HepG2 (cell line): ENCODE results near the gene MATR3. TPM values are rescaled to one million over a fixed set of nuclear protein-coding genes. Genes with fewer than 3 reads are reported as not detected.

Source experiments
- ARID2 ChIP-seq: sonication (generic); formaldehyde crosslinking; IDR thresholded peaks from 2 replicates; pipeline ENCODE4 v1.8.1; 2022; ENCODE audit warnings: mild to moderate bottlenecking, missing genetic modification reagents, borderline replicate concordance
- FOXK1 ChIP-seq: sonication (generic); formaldehyde crosslinking; IDR thresholded peaks from 2 replicates; pipeline ENCODE4 v1.4.0; 2020; ENCODE audit warnings: low read depth, missing genetic modification reagents, borderline replicate concordance
- HCFC1 ChIP-seq: fragments of 150-350 bp; IDR thresholded peaks from 2 replicates; pipeline ENCODE4 v1.6.1; 2014; ENCODE audit warnings: low read depth, low read length
- HMG20B ChIP-seq: conservative IDR thresholded peaks from 2 replicates; pipeline ENCODE4 v1.6.1; 2016; ENCODE audit warnings: missing genetic modification reagents, missing compliant biosample characterization
- MTA3 ChIP-seq: sonication (generic); formaldehyde crosslinking; IDR thresholded peaks from 2 replicates; pipeline ENCODE4 v1.4.0; 2020; ENCODE audit warnings: missing genetic modification reagents
- PAX8 ChIP-seq: sonication (generic); formaldehyde crosslinking; IDR thresholded peaks from 2 replicates; pipeline ENCODE4 v1.8.0; 2022; ENCODE audit warnings: mild to moderate bottlenecking, missing genetic modification reagents, borderline replicate concordance
- POLR2AphosphoS5 ChIP-seq: IDR thresholded peaks from 2 replicates; pipeline ENCODE4 v1.6.1; 2012; ENCODE audit warnings: low read depth, low read length
- RBM22 ChIP-seq: fragments of 200-400 bp; formaldehyde crosslinking; optimal IDR thresholded peaks from 2 replicates; pipeline ENCODE3; 2017; ENCODE audit warnings: mild to moderate bottlenecking, low read length, moderate library complexity
- SATB2 ChIP-seq: sonication (generic); formaldehyde crosslinking; IDR thresholded peaks from 2 replicates; pipeline ENCODE4 v1.5.0; 2020; ENCODE audit warnings: missing genetic modification reagents
- SIX1 ChIP-seq: sonication (generic); formaldehyde crosslinking; IDR thresholded peaks from 2 replicates; pipeline ENCODE4 v1.4.0; 2020; ENCODE audit warnings: missing genetic modification reagents, borderline replicate concordance
- SRSF4 ChIP-seq: fragments of 200-400 bp; formaldehyde crosslinking; IDR thresholded peaks from one replicate; pipeline ENCODE4 v1.6.1; 2018; ENCODE audit warnings: mild to moderate bottlenecking, low read depth, low read length, moderate library complexity; ENCODE audit not compliant: poor library complexity, severe bottlenecking
- SRSF9 ChIP-seq: fragments of 200-400 bp; formaldehyde crosslinking; IDR thresholded peaks from 2 replicates; pipeline ENCODE4 v1.6.1; 2018; ENCODE audit warnings: borderline replicate concordance, mild to moderate bottlenecking, low read depth, low read length; ENCODE audit not compliant: insufficient read depth, poor library complexity, severe bottlenecking
- STAT6 ChIP-seq: sonication (generic); formaldehyde crosslinking; IDR thresholded peaks from 2 replicates; pipeline ENCODE4 v1.4.0; 2020; ENCODE audit warnings: missing genetic modification reagents, mild to moderate bottlenecking, borderline replicate concordance
- ZBTB21 ChIP-seq: sonication (generic); formaldehyde crosslinking; IDR thresholded peaks from 2 replicates; pipeline ENCODE4 v1.4.0; 2020; ENCODE audit warnings: missing genetic modification reagents
- ZBTB42 ChIP-seq: sonication (generic); formaldehyde crosslinking; IDR thresholded peaks from 2 replicates; pipeline ENCODE4 v1.5.0; 2020; ENCODE audit warnings: mild to moderate bottlenecking, missing genetic modification reagents
- ZMYM2 ChIP-seq: sonication (generic); formaldehyde crosslinking; IDR thresholded peaks from 2 replicates; pipeline ENCODE4 v1.8.0; 2022; ENCODE audit warnings: mild to moderate bottlenecking, missing genetic modification reagents
- ZNF280B ChIP-seq: sonication (generic); formaldehyde crosslinking; IDR thresholded peaks from 2 replicates; pipeline ENCODE4 v1.5.0; 2020; ENCODE audit warnings: missing genetic modification reagents, mild to moderate bottlenecking, borderline replicate concordance
- ZNF30 ChIP-seq: sonication (generic); formaldehyde crosslinking; IDR thresholded peaks from 2 replicates; pipeline ENCODE4 v1.5.0; 2020; ENCODE audit warnings: mild to moderate bottlenecking, missing genetic modification reagents
- ZNF354B ChIP-seq: sonication (generic); formaldehyde crosslinking; IDR thresholded peaks from 2 replicates; pipeline ENCODE4 v1.8.0; 2022; ENCODE audit warnings: mild to moderate bottlenecking, missing genetic modification reagents
- ZNF792 ChIP-seq: IDR thresholded peaks from 2 replicates; pipeline ENCODE4 v1.6.1; 2016
- polyA plus RNA-seq, 8 experiments: library from polyadenylated mRNA; depleted of rRNA in 3 of 8; stranded (reverse) in 7 of 8; unstranded in 1 of 8; fragments of >200 nt; fragmentation: Illumina TruSeq in 4 of 8; extraction: Trizol in 4 of 8; gene quantifications; 2 replicates each; pipeline versions ENCODE4 v1.2.1 to v1.2.3, GENCODE V29; 2011 to 2016; ENCODE audit warnings: low read depth in 4 of 8, missing spikeins in 1 of 8, mixed read lengths in 1 of 8; ENCODE audit not compliant: insufficient read depth in 1 of 8
- total RNA-seq, 5 experiments: library from RNA; depleted of rRNA; stranded (reverse); fragments of >200 nt; fragmentation: Illumina TruSeq; extraction: Trizol; gene quantifications; 2 replicates each; pipeline ENCODE4 v1.2.3, GENCODE V29; 2016; ENCODE audit warnings: low read depth in 1 of 5
- TF ChIP-seq, protein P1 (sequence below): sonication (generic); formaldehyde crosslinking; IDR thresholded peaks from 2 replicates; pipeline ENCODE4 v1.4.0; 2020; ENCODE audit warnings: missing genetic modification reagents

Gene MATR3
- total and polyA plus RNA-seq, 2 of the 13 experiments (the other 11 are each of a cell fraction or from before 2014, with no cell fraction given) = 94.2 to 341 TPM

DNA sequence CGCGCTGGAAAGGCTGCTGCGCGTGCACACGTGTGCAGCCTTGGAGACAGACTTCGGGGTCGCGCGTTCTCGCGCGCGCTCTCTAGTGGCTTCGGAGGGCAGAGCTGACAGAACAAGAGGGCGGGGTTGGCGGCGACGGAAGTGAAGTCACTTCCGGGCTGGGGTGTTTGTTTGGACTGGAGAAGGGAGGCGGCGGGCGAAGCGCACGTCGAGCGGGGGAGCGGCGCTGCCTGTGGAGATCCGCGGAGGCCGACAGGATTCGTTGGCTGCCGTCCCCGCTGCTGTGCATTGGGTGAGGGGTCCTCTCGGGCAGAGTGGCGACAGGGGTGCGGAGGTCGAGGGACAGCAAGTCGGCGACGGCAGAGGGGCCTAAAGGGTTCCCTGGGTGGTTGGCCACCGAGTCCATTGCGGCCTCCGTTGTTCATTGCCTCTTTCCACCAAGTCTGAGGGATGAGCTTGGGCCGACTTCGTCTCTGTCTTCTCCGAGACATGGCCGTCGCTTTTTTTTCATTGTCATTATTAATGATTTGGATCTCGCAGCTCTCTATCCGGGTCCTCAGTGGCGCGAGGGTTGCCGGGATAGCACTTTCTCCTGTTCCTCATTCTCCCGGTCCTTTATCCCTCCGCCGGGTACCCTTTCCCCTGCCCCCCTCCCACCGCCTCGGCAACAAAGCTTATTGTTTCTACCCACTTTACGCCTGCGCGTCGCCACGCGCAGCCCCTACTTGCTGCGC lies 48.3 kb downstream of the MATR3 start, which contains the start of gene PAIP2 (continued):
- TF ChIP-seq HMG20B (CRISPR knock-in tag) (peak; percentile 16; the same call in 1 of the 2 replicates), RBM22 (peak; percentile 26), ZBTB21 (CRISPR knock-in tag) (0 out of 2 replicates have a peak, but pooled peaks have one; percentile 12), HCFC1 (peak; percentile 54; the same call in 1 of the 2 replicates), ZNF30 (CRISPR knock-in tag) (no peak), SRSF4 (no peak), ZNF280B (CRISPR knock-in tag) (no peak), ZMYM2 (CRISPR knock-in tag) (peak; percentile 79), SATB2 (CRISPR knock-in tag) (0 out of 2 replicates have a peak, but pooled peaks have one; percentile 14), SIX1 (CRISPR knock-in tag) (no peak), SRSF9 (no peak), FOXK1 (CRISPR knock-in tag) (peak; percentile 71; the same call in 1 of the 2 replicates), MTA3 (no peak), ZNF354B (CRISPR knock-in tag) (no peak), ZBTB42 (CRISPR knock-in tag) (no peak), STAT6 (CRISPR knock-in tag) (peak; percentile 57; the same call in 1 of the 2 replicates), ZNF792 (CRISPR knock-in tag) (peak; percentile 65; the same call in 1 of the 2 replicates), POLR2AphosphoS5 (peak; percentile 88), PAX8 (CRISPR knock-in tag) (no peak; the same call in 1 of the 2 replicates), ARID2 (CRISPR knock-in tag) (0 out of 2 replicates have a peak, but pooled peaks have one; percentile 22)
- TF ChIP-seq, protein P1, sequence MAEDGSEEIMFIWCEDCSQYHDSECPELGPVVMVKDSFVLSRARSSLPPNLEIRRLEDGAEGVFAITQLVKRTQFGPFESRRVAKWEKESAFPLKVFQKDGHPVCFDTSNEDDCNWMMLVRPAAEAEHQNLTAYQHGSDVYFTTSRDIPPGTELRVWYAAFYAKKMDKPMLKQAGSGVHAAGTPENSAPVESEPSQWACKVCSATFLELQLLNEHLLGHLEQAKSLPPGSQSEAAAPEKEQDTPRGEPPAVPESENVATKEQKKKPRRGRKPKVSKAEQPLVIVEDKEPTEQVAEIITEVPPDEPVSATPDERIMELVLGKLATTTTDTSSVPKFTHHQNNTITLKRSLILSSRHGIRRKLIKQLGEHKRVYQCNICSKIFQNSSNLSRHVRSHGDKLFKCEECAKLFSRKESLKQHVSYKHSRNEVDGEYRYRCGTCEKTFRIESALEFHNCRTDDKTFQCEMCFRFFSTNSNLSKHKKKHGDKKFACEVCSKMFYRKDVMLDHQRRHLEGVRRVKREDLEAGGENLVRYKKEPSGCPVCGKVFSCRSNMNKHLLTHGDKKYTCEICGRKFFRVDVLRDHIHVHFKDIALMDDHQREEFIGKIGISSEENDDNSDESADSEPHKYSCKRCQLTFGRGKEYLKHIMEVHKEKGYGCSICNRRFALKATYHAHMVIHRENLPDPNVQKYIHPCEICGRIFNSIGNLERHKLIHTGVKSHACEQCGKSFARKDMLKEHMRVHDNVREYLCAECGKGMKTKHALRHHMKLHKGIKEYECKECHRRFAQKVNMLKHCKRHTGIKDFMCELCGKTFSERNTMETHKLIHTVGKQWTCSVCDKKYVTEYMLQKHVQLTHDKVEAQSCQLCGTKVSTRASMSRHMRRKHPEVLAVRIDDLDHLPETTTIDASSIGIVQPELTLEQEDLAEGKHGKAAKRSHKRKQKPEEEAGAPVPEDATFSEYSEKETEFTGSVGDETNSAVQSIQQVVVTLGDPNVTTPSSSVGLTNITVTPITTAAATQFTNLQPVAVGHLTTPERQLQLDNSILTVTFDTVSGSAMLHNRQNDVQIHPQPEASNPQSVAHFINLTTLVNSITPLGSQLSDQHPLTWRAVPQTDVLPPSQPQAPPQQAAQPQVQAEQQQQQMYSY (CRISPR knock-in tag) = no peak
